Ramos (cell line): Measurements from ENCODE around the gene OSMR.
"Not testable (repeated sequence)": the region's sequence is repeated elsewhere in the genome, so short reads cannot be mapped to it uniquely, and the experiment has no call there.

Experiments
- in situ Hi-C: fragments of 300-500 bp; cut with MboI; formaldehyde crosslinking; loops from one replicate; pipeline ENCODE4 v1.14.3; 2022; ENCODE audit warnings: low sequenced_read_pairs; ENCODE audit not compliant: unreplicated experiment

The OSMR gene

DNA sequence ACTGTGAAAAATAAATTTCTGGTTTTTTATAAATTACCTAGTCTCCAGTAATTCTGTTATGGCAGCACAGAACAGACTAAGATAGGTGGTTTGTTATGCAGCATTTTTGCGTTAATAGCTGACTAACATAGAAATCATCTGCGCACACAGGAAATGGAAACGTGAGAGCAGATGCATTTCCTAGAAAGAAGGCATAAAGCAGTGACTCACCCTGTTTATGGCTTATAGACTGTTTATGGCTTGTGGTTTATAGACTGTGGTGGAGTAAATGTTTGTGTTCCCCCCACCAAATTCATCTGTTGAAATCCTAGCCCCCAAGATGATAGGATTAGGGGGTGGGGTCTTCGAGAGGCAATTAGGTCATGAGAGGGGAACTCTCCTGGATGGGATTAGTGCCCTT lies 18.3 kb upstream of the OSMR start:
- in situ Hi-C loops, result loop anchor here (25.0 kb wide), 1 partner anchor 260 kb away; no protein-coding TSS in a partner anchor

DNA sequence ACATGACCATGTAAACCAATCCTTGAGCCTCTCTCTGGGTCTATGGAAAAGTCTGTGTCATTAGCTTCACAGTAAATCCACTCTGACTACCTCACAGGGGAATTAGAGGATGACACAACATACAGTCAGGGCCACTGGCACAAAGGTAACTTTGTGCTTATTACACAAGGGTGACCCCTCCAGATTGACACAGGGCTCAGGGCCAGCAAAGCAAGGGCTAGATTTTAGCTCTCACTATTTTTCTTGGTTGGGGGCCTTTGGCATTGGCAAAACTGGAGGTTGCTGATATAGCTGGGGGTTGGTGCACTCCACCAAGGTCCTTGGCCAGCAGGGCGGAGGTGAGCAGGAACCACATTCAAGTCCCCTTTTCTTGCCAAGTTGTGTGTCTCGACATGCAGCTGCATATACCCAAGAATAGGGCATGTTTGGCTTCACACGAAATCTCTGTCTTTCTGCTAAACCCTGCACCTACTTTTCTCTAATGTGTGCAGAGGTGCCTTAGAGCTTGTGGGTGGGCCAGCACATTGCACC lies 15.2 kb upstream of the OSMR start:
- in situ Hi-C loops, result loop anchor here (25.0 kb wide), 1 partner anchor 257 kb away; no protein-coding TSS in a partner anchor

DNA sequence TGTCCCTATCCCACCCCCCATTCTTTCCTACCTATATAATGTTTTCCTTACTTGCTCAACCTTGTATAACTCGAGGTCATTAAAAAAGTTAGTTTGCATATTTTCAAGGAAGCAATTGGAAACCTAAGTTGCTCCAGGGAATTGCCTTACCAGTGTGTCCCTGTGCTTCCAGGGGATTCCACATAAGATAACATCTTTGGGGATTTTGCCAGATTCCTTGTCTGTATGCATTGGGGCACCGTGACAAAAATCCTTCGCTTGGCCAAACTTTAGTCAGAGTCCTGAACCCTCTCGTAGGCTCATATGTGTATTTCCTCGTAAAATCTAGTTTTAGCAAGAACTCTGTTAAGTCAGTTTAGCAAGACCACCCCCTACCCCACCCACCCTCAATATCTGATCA lies 14.7 kb upstream of the OSMR start:
- in situ Hi-C loops, result loop anchor here (25.0 kb wide), 1 partner anchor 256 kb away; no protein-coding TSS in a partner anchor

DNA sequence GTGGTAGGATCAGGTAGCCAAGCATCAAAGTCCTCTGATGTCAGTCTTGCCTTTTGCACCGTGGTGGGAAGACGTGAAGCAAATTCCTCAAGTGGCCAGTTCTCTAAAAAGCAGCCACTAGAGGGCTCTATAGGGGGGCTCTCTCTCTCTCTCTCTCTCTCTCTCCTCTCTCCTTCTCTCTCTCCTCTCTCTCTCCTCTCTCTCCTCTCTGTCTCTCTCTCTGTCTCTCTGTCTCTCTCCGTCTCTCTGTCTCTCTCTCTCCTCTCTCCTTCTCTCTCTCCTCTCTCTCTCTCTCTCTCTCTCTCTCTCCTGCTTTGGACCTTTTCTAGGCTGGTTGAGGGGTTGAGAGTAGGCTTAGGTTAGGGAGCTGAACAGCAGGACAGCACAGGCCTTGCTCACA lies 13.9 kb upstream of the OSMR start:
- in situ Hi-C loops, result loop anchor here (25.0 kb wide), 1 partner anchor 255 kb away; no protein-coding TSS in a partner anchor

DNA sequence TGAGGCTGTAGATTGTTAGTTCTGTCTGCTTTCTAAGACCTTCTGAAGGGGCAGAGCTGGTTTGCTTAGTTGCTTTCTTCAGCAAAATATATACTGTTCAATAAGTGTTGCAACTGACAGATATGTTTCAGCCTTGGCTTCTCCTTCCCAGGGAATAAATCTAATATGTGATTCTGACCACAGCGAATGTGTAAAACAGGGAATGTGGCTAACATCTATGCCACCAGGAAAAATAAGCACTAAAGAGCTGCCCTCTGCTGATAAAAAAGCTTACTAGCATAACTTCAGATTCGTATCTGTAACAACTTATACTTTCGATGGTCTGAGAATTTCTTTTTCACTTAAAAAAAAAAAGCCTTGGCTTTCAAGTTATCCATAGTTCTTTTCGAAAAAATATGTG lies 13.0 kb upstream of the OSMR start:
- in situ Hi-C loops, result loop anchor here (25.0 kb wide), 1 partner anchor 254 kb away; no protein-coding TSS in a partner anchor

DNA sequence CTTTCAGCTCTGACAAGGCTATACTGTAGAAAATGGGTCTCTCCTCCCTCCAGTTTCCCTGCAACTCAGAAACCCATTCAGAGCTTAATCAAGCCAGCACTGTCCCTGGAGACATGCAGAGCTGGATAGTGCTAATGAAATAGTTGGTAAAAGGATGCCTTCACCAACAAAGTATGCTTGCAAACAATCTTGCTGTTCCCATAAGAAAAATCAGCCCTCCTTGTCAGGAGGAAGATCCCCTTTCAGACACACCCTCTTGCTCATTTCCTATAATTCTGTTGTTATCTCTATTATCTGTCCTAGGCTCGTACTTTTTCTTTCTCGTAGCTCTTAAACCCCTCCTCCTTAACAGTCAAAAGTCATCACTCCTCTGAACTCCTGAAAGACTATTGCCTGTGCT lies 9.9 kb upstream of the OSMR start:
- in situ Hi-C loops, result loop anchor here (25.0 kb wide), 1 partner anchor 251 kb away; no protein-coding TSS in a partner anchor

DNA sequence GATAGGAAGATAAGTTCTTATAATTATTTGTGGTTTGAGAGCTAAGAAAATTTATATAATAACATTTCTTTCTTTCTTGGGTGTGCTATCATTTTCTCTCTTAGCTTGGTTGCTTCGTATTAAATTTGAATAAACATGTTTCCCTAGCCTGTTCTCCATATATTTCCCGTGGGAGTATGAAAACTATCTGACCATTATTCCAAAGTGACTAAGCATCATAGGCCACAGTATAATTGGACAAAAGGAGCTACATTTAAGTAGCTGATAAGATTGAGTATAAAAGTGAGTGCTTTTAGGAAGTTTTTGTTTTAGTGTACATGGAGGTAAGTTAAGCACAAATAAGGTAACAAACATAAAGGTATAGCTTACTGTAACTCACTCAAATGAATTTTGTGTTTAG lies 8.4 kb upstream of the OSMR start:
- in situ Hi-C loops, result loop anchor here (25.0 kb wide), 1 partner anchor 250 kb away; no protein-coding TSS in a partner anchor

DNA sequence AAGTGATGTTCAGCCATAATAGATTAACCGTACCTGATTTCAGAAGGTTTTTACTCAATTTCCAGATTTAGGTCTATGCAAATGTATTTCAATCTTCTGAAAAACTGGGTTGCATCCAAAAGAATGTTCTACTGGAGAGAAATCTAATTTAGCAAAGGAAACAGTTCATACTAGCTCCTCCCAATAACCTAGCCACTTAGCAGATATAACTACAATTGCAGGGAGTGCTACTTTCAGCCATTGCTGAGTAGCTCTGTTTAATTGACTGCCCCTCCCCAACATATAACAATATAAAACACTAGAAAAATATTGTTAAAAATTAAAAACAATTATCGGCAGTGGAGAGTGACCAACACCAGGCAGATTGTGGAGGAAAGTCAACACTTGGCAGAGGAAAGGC lies 7.9 kb upstream of the OSMR start:
- in situ Hi-C loops, result loop anchor here (25.0 kb wide), 1 partner anchor 249 kb away; no protein-coding TSS in a partner anchor

DNA sequence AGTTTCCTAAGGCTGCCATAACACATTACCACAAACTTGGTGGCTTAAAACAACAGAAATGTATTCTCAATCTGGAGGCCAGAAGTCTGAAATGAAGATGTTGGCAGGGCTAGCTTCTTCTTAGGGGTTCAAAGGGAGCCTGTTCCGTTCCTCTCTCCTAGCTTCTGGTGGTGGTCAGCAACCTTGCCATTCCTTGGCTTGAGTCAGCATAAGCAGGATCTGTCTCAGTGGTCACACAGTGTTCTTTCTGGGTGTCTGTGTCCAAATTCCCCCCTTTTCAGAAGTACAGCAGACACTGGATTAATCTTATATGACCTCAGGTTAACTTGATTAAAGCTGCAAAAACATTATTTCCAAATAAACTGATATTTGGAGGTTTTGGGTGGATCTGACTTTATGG lies 2.1 kb upstream of the OSMR start:
- in situ Hi-C loops, result loop anchor here (25.0 kb wide), 1 partner anchor 244 kb away; no protein-coding TSS in a partner anchor

DNA sequence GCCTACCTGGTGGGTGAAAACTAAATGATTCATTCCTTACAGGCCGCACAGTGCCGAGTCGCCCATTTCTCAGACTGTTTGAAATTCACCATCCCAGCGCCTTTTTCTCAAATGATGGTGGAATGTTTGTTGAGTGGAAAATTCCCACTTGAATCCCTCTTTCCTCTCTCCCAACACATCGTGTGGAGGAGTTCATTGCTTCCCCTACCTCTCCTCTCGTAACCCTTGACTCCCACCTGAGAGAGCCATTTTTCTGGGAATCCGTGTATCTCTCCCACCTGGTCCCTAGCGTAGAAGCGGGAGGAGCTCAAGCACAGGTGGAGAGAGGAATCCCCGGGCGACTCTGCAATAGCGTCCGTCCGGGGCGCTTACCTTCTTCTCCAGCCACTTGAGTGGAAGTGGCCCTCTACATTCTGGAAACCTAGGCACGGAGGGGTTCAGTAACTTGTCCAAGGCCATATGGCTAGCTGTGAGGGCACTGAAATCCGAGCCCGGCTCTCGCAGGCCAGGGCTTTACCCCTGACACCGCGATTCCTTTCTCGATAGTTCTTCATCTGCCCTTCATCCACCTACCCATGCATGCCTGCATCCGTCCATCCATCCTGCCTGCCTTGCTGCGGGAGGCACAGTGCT lies 683 bp downstream of the OSMR start:
- in situ Hi-C loops, result loop anchor here (25.0 kb wide), 1 partner anchor 241 kb away; no protein-coding TSS in a partner anchor

DNA sequence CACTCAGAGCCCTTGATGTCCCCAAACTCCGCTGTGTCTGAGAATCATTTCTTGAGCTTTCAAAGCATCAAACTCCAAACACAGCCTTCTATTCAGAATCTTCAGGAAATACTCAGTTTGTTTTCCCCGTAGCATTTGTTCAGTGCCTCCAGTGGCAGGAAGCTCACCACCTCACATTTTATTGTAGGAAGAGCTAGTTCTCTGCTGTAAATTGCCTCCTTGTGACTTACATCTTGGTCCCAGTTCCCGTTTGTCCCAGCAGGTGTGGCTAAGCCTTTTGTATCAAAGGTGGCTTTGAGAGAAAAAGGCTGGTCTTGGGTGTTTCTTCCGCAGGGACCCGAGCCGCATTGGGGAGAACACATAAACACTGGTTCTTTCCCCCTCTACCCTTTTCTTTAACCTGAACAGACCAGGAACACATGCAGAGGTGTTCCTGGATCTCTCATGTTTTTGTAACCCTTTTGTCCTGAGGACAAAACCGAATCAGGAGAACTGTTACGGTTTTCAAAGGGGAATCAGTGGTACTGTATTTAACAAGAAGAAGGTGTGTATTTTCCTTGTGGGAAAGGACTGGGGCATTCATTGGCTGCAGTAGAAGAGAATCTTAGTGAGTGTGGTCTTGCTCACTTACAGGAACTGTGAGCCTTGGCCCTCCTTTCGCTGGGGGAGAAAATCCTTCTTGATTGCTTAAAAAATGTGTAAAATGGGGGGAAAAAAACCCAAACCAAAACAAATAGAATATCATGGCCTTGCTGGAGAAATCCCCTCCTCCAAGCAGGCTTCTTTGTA lies 1.9 kb downstream of the OSMR start:
- in situ Hi-C loops, result loop anchor here (25.0 kb wide), 1 partner anchor 240 kb away; no protein-coding TSS in a partner anchor

DNA sequence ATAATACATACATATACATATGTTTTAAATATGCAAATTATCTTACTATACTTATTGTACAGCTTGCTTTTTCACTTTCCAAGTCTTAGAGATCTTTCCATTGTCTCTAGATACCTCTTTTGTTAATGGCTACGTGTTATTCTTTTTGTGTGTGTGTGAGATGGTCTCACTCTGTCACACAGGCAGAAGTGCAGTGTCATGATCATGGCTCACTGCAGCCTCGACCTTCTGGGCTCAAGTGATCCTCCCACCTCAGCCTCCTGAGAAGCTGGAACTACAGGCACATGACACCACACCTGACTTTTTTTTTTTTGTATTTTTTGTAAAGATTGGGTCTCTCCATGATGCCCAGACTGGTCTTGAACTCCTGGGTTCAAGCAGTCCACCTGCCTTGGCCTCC lies 2.8 kb downstream of the OSMR start:
- in situ Hi-C loops, result loop anchor here (25.0 kb wide), 1 partner anchor 239 kb away; no protein-coding TSS in a partner anchor

DNA sequence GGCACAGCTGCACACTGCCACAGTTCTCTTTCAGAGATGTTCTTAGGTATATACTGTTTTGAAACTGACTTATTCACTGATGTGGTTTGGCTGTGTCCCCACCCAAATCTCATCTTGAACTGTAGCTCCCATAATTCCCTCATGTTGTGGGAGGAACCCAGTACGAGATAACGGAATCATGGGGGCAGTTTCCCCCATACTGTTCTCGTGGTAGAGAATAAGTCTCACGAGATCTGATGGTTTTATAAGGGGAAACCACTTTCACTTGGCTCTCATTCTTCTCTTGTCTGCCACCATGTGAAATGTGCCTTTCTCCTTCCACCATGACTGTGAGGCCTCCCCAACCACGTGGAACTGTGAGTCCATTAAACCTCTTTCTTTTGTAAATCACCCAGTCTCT lies 5.8 kb downstream of the OSMR start:
- in situ Hi-C loops, result not testable (repeated sequence)

DNA sequence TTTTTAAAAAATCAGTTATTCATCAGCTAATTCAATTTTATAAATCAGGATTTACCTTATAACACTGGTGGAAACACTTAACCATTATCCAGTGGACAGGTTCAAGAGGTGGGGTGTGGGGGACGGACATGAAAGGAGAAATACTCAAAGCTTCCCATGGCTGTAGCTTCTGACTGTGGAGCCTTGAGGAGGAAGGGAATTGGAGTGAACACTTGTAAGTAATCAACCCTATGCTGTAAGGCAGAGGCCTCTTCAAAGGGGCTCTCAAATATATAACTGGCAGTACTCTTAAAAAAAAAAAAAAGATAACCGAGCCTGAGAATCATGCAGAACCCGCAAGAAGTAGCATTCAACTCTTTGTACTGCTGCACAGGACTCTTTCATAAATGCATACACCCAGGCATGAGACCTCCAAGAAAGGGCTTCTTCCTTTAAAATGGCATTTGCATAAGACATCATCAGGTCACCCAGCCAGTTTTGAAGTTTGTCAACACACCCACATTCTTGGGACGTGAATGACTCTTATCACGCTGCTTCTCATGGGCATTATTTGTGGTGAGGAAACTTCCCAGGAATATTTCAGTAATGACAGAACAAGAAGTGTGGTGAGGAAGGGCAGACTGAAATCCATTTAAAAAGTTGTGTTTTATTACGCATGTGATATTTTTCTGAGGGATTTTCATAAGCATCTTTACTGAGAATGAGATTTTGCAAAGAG lies 8.1 kb downstream of the OSMR start:
- in situ Hi-C loops, result no loop called here

DNA sequence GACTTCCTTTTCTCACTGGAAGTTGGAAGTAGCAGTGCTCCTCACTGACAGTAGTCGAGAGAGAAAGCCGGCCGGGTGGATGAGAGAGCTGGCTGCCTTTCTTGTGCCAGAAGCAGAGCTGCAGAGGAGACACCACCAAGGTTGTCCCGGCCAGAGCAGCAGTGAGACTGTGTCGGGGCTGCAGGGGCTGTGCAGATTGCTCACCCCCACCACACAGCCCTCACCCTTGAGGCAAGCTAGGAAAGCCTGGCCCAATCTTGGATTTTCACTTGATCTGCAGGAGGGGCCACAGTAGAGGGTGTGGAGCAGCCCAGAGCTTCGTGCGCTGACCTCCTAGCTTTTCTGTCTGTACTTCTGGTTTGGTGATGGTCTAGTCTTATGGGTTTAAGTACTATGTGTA lies 9.1 kb downstream of the OSMR start:
- in situ Hi-C loops, result no loop called here

DNA sequence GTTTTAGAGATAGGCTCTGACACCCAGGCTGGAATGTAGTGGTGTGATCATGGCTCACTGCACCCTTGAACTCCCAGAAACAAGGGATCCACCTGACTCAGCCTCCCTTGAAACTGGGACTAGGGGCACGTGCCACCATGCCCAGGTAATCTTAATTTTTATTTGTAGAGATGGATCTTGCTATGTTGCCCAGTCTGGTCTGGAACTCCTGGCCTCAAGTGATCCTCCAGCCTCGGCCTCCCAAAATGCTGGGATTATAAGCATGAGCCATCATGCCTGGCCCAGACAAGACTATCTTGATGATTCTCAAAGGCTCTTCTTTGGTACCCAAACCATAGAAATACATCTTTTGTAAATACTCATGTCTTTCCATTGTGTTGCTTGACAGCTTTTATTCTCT lies 10.8 kb downstream of the OSMR start:
- in situ Hi-C loops, result no loop called here

DNA sequence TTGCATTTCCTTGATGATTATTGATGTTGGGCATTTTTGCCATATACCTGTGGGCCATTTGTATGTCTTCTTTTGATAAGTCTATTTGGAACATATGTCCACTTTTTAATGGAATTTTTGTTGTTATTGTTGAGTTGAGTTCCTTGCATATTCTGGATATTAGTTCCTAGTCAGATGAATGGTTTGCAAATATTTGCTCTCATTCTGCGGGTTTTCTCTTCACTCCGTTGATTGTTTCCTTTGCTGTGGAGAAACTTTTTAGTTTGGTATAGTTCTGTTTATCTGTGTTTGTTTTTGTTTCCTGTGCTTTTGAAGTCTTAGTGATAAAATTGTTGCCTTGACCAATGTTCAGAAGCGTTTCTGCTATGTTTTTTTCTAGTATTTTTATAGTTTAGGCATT lies 13.0 kb downstream of the OSMR start:
- in situ Hi-C loops, result no loop called here

DNA sequence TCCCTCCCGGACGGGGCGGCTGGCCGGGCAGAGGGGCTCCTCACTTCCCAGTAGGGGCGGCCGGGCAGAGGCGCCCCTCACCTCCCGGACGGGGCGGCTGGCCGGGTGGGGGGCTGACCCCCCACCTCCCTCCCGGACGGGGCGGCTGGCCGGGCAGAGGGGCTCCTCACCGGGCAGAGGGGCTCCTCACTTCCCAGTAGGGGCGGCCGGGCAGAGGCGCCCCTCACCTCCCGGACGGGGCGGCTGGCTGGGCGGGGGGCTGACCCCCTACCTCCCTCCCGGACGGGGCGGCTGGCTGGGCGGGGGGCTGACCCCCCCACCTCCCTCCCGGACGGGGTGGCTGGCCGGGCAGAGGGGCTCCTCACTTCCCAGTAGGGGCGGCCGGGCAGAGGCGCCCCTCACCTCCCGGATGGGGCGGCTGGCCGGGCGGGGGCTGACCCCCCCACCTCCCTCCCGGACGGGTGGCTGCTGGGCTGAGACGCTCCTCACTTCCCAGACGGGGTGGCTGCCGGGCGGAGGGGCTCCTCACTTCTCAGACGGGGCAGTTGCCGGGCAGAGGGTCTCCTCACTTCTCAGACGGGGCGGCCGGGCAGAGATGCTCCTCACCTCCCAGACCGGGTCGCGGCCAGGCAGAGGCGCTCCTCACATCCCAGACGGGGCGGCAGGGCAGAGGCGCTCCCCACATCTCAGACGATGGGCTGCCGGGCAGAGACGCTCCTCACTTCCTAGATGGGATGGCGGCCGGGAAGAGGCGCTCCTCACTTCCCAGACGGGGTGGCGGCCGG lies 16.4 kb downstream of the OSMR start:
- in situ Hi-C loops, result not testable (repeated sequence)

DNA sequence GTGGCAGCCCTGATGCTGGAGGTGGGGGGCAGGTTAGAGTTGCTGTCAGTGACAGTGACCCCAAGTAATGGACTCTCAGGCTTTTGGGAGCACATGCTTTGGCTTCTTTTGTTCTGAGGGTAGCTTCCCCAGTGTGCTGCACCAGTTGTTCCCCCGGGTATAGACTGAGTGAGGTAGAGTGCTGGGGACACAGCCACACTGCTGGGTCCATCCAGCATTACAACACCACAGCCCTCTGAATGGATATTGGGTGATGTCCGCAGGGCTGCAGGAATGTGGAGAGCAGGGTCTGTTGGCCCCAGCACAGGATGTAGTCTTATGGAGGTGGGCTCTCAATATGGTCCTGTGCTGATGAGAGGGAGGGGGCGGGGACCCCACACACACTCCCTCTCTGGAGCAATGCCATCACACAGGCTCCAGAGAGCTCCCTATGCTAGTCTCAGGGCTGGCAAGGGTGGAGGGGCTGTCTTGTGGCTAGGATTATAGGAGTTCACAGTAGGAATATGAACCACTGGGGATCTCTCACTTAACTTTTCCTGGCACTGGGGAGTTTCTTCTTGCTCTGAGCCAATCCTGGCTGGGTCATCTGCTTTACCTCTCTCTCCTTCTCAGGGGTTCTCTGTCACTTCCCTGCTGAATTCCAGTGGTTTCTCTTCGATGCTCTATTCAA lies 20.7 kb downstream of the OSMR start:
- in situ Hi-C loops, result no loop called here
